ENCODE data around the gene IPPK.

Gene IPPK

GRCh38 chr9:92657296-92658094 lies 12.4 kb downstream of the IPPK start:
- DNase-seq (ENCODE audit: low spot score), result no peak

- DNase-seq (ENCODE audit: low spot score), result no peak
These were observed 13.4 kb downstream of the IPPK start for GRCh38 chr9:92656537-92656925.

- DNase-seq (ENCODE audit: low spot score), result no peak
These were observed 13.9 kb downstream of the IPPK start for GRCh38 chr9:92655896-92656536.

- DNase-seq (ENCODE audit: low spot score), result no peak
These were observed 14.6 kb downstream of the IPPK start for GRCh38 chr9:92655366-92655765.

GRCh38 chr9:92654481-92655301 lies 15.2 kb downstream of the IPPK start:
- no peak for DNase-seq (ENCODE audit: low spot score)

GRCh38 chr9:92652461-92652860 lies 17.5 kb downstream of the IPPK start:
- no peak for DNase-seq (ENCODE audit: low spot score)

- peak; percentile 61 for DNase-seq (ENCODE audit: low spot score)
These were observed 18.9 kb downstream of the IPPK start for GRCh38 chr9:92650839-92651621.

GRCh38 chr9:92650296-92650695 lies 19.6 kb downstream of the IPPK start:
- DNase-seq (ENCODE audit: low spot score), result no peak

- DNase-seq (ENCODE audit: low spot score), result no peak
These were observed 20.9 kb downstream of the IPPK start for GRCh38 chr9:92649007-92649406.

GRCh38 chr9:92648474-92648971 lies 21.4 kb downstream of the IPPK start:
- DNase-seq (ENCODE audit: low spot score), result no peak

GRCh38 chr9:92647671-92648473 lies 22.1 kb downstream of the IPPK start:
- DNase-seq (ENCODE audit: low spot score), result no peak

- no peak for DNase-seq (ENCODE audit: low spot score)
These were observed 24.9 kb downstream of the IPPK start for GRCh38 chr9:92645041-92645440.

- DNase-seq (ENCODE audit: low spot score), result no peak
These were observed 25.7 kb downstream of the IPPK start for GRCh38 chr9:92644278-92644677.

- DNase-seq (ENCODE audit: low spot score), result no peak
These were observed 27.4 kb downstream of the IPPK start for GRCh38 chr9:92642564-92642963.

GRCh38 chr9:92642041-92642451 lies 27.9 kb downstream of the IPPK start:
- no peak for DNase-seq (ENCODE audit: low spot score)

GRCh38 chr9:92641092-92641809 lies 28.7 kb downstream of the IPPK start:
- no peak for DNase-seq (ENCODE audit: low spot score)

- no peak for DNase-seq (ENCODE audit: low spot score)
These were observed 29.4 kb downstream of the IPPK start for GRCh38 chr9:92640398-92641091.

GRCh38 chr9:92639791-92640271 lies 30.1 kb downstream of the IPPK start:
- no peak for DNase-seq (ENCODE audit: low spot score)

- DNase-seq (ENCODE audit: low spot score), result no peak
These were observed 30.8 kb downstream of the IPPK start for GRCh38 chr9:92639124-92639523.

Data from SK-N-DZ (cell line).